ENCODE data around the gene KRTAP1-4. TPM values are rescaled to one million over a fixed set of nuclear protein-coding genes. Genes with fewer than 3 reads are reported as not detected.

KRTAP1-4 gene
- total and polyA plus RNA-seq, 2 donors (not counting 3 experiments of a cell fraction or from before 2014, with no cell fraction given), result not detected

- CTCF ChIA-PET, result no interaction called here
- dilution Hi-C loops (cut with MboI; ENCODE audit: extremely low pct_ligation_motif_present, low sequenced_read_pairs), result no loop called here
These were observed 10.6 kb downstream of the KRTAP1-4 start for GRCh38 chr17:41019415-41019814.

More at GRCh38 chr17:41019415-41019814, 10.6 kb downstream of the KRTAP1-4 start:
- no peaks in the 10 kb centered on the region for H3K9me3 ChIP-seq (replicated peaks; ENCODE audit: control insufficient read depth, insufficient read depth, low read length)
- no peak overlapping the region for H3K4me2 ChIP-seq (ENCODE audit: insufficient read depth, low read length)
- DNase-seq (ENCODE audit: low read depth, low spot score), result no peak
- H3K79me2 ChIP-seq (ENCODE audit: control insufficient read depth, insufficient read depth, low read length), result no peaks in the 10 kb centered on the region
- POLR2A ChIA-PET, result no interaction called here
- no TSS peak for BruUV-seq (replicated peaks)
- H2AFZ ChIP-seq (ENCODE audit: low read depth, low read length), result no peak overlapping the region
- intact Hi-C loops (cut with micrococcal nuclease), result no loop called here
- no peaks in the 10 kb centered on the region for H3K4me1 ChIP-seq (ENCODE audit: control insufficient read depth, extremely low read depth, insufficient read depth, low read length)
- FAIRE-seq, result no peak
- H3K9ac ChIP-seq (replicated peaks; ENCODE audit: extremely low read depth, insufficient read depth, low read length), result no peak overlapping the region
- H3K4me3 ChIP-seq (replicated peaks in 1 of 3; ENCODE audit: insufficient read depth in 1 of 3, low read depth in 1 of 3, low read length in 3 of 3), result no peak overlapping the region
- no peak overlapping the region for H3K27ac ChIP-seq (ENCODE audit: insufficient read depth, low read depth, low read length)
- no peaks in the 10 kb centered on the region for H4K20me1 ChIP-seq (replicated peaks; ENCODE audit: control insufficient read depth, extremely low read depth, insufficient read depth, low read length)
- no peaks in the 10 kb centered on the region for H3K36me3 ChIP-seq (ENCODE audit: control insufficient read depth in 2 of 2, extremely low read depth in 1 of 2, insufficient read depth in 2 of 2, low read length in 2 of 2)
- H3K27me3 ChIP-seq (ENCODE audit: control insufficient read depth in 2 of 2, insufficient read depth in 2 of 2, low read length in 2 of 2), result peaks cover 0 to 2% of the 10 kb centered on the region in 2 experiments
- no peak for TF ChIP-seq POLR2AphosphoS5 (IDR thresholded peaks at IDR 0.05; ENCODE audit: insufficient read depth, low read depth, low read length)
- no peak for TF ChIP-seq JUN (IDR thresholded peaks at IDR 0.05; ENCODE audit: borderline replicate concordance, insufficient read depth, insufficient read length, low read depth)
- no peak for TF ChIP-seq MYC (IDR thresholded peaks at IDR 0.05; ENCODE audit: low read depth, low read length)
- TF ChIP-seq POLR2A (IDR thresholded peaks at IDR 0.05; ENCODE audit: low read depth, low read length), result no peak
- no peak for TF ChIP-seq MAX (IDR thresholded peaks at IDR 0.05; ENCODE audit: insufficient read depth, insufficient read length)
- no peak for TF ChIP-seq GATA2 (IDR thresholded peaks at IDR 0.05; ENCODE audit: insufficient read depth, insufficient read length, low read depth, low read length)
- TF ChIP-seq CTCF (IDR thresholded peaks at IDR 0.05; ENCODE audit: extremely low read depth in 1 of 2, insufficient read depth in 1 of 2, low read depth in 1 of 2, low read length in 2 of 2), result no peak
- TF ChIP-seq FOS (IDR thresholded peaks at IDR 0.05; ENCODE audit: borderline replicate concordance, insufficient read depth, low read length), result no peak
- no peak for TF ChIP-seq EZH2 (IDR thresholded peaks at IDR 0.05; ENCODE audit: borderline replicate concordance, low read depth, low read length, severe bottlenecking)
- H3K9me1 ChIP-seq (replicated peaks; ENCODE audit: control insufficient read depth, extremely low read depth, insufficient read depth, low read length), result no peaks in the 10 kb centered on the region

Measured in endothelial cell of umbilical vein (primary cell).